ENCODE measurements around the gene RBP3.

GRCh38 chr10:47326927-47327330 lies 21.2 kb upstream of the RBP3 start:
- TF ChIP-seq, protein P1, sequence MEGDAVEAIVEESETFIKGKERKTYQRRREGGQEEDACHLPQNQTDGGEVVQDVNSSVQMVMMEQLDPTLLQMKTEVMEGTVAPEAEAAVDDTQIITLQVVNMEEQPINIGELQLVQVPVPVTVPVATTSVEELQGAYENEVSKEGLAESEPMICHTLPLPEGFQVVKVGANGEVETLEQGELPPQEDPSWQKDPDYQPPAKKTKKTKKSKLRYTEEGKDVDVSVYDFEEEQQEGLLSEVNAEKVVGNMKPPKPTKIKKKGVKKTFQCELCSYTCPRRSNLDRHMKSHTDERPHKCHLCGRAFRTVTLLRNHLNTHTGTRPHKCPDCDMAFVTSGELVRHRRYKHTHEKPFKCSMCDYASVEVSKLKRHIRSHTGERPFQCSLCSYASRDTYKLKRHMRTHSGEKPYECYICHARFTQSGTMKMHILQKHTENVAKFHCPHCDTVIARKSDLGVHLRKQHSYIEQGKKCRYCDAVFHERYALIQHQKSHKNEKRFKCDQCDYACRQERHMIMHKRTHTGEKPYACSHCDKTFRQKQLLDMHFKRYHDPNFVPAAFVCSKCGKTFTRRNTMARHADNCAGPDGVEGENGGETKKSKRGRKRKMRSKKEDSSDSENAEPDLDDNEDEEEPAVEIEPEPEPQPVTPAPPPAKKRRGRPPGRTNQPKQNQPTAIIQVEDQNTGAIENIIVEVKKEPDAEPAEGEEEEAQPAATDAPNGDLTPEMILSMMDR (IDR thresholded peaks at IDR 0.05), result no peak
- TF ChIP-seq POLR2A (IDR thresholded peaks at IDR 0.05), result no peak

Measured in uterus (tissue), 2 donors.